Liver (tissue), 9 donors: Measurements from ENCODE around the gene NSMF. TPM values are rescaled to one million over a fixed set of nuclear protein-coding genes. Genes with fewer than 3 reads are reported as not detected.

ENCODE experiments used
- DNase-seq: peaks from one replicate; pipeline ENCODE4 v3.0.0-alpha.2; 2017; ENCODE audit warnings: low spot score
- H3K27ac ChIP-seq, 2 donors: one replicate each; pipeline ENCODE4 v1.7.0; 2013; ENCODE audit warnings: inconsistent platforms in 2 of 2, low read length in 2 of 2, control low read depth in 1 of 2, low read depth in 1 of 2, mild to moderate bottlenecking in 1 of 2
- H3K27me3 ChIP-seq, 4 donors: one replicate each; pipeline versions ENCODE4 v1.6.1 to v1.7.0; 2013; ENCODE audit warnings: low read length in 3 of 4, inconsistent platforms in 1 of 4, mild to moderate bottlenecking in 1 of 4, moderate library complexity in 1 of 4; ENCODE audit not compliant: control insufficient read depth in 4 of 4, insufficient read depth in 4 of 4
- H3K36me3 ChIP-seq, 4 donors: one replicate each; pipeline versions ENCODE4 v1.6.1 to v1.7.0; 2013; ENCODE audit warnings: low read length in 3 of 4, mild to moderate bottlenecking in 3 of 4, low read depth in 1 of 4, moderate library complexity in 1 of 4; ENCODE audit not compliant: control insufficient read depth in 4 of 4, insufficient read depth in 3 of 4
- H3K4me1 ChIP-seq, 4 donors: one replicate each; pipeline versions ENCODE4 v1.6.1 to v1.7.0; 2013; ENCODE audit warnings: low read length in 3 of 4, mild to moderate bottlenecking in 3 of 4, moderate library complexity in 1 of 4; ENCODE audit not compliant: control insufficient read depth in 4 of 4, insufficient read depth in 4 of 4
- H3K4me3 ChIP-seq, 3 donors: one replicate each; pipeline versions ENCODE4 v1.6.1 to v1.7.0; 2013; ENCODE audit warnings: low read length in 3 of 3, control low read depth in 1 of 3, low read depth in 1 of 3, mild to moderate bottlenecking in 1 of 3
- H3K9ac ChIP-seq, 2 donors: one replicate each; pipeline ENCODE4 v1.7.0; 2013; ENCODE audit warnings: low read length in 2 of 2, mild to moderate bottlenecking in 2 of 2, moderate library complexity in 2 of 2, control low read depth in 1 of 2, low read depth in 1 of 2
- H3K9me3 ChIP-seq, 4 donors: one replicate each; pipeline versions ENCODE4 v1.6.1 to v1.7.0; 2013; ENCODE audit warnings: low read length in 3 of 4; ENCODE audit not compliant: control insufficient read depth in 4 of 4
- EGR1 ChIP-seq, 2 donors: IDR thresholded peaks; 2 replicates each; pipeline ENCODE4 v1.6.1; 2016 to 2018; ENCODE audit warnings: antibody characterized with exemption in 2 of 2, low read depth in 2 of 2
- FOXA1 ChIP-seq: IDR thresholded peaks from 2 replicates; pipeline ENCODE4 v1.6.1; 2016; ENCODE audit warnings: antibody characterized with exemption
- FOXA2 ChIP-seq: IDR thresholded peaks from 2 replicates; pipeline ENCODE4 v1.6.1; 2016; ENCODE audit warnings: antibody characterized with exemption
- GABPA ChIP-seq, 2 donors: IDR thresholded peaks in 1 of 2; conservative IDR thresholded peaks in 1 of 2; 2 replicates each; pipeline ENCODE4 v1.6.1; 2016; ENCODE audit warnings: antibody characterized with exemption in 2 of 2, mild to moderate bottlenecking in 1 of 2, moderate library complexity in 1 of 2
- HNF4A ChIP-seq, 2 donors: conservative IDR thresholded peaks; 2 replicates each; pipeline ENCODE4 v1.6.1; 2016; ENCODE audit warnings: antibody characterized with exemption in 2 of 2, mild to moderate bottlenecking in 2 of 2
- HNF4G ChIP-seq: IDR thresholded peaks from 2 replicates; pipeline ENCODE4 v1.6.1; 2016; ENCODE audit warnings: antibody characterized with exemption
- JUND ChIP-seq, 2 donors: IDR thresholded peaks; 2 replicates each; pipeline ENCODE4 v1.6.1; 2016; ENCODE audit warnings: antibody characterized with exemption in 2 of 2
- NR2F2 ChIP-seq: IDR thresholded peaks from 2 replicates; pipeline ENCODE4 v1.6.1; 2016; ENCODE audit warnings: antibody characterized with exemption
- RAD21 ChIP-seq, 2 donors: IDR thresholded peaks; 2 replicates each; pipeline ENCODE4 v1.6.1; 2016; ENCODE audit warnings: antibody characterized with exemption in 2 of 2, mild to moderate bottlenecking in 2 of 2
- SP1 ChIP-seq: IDR thresholded peaks from 2 replicates; pipeline ENCODE4 v1.6.1; 2018; ENCODE audit warnings: antibody characterized with exemption, mild to moderate bottlenecking
- TAF1 ChIP-seq: conservative IDR thresholded peaks from 2 replicates; pipeline ENCODE4 v1.6.1; 2016; ENCODE audit warnings: antibody characterized with exemption, mild to moderate bottlenecking
- YY1 ChIP-seq: IDR thresholded peaks from 2 replicates; pipeline ENCODE4 v1.6.1; 2016; ENCODE audit warnings: antibody characterized with exemption, mild to moderate bottlenecking
- WGBS: extraction: QIAGEN DNeasy Blood & Tissue Kit; methylation state at CpG from one replicate; pipeline ENCODE4 v1.1.7; 2013; 5-methylcytosine and 5-hydroxymethylcytosine counted together
- polyA plus RNA-seq, 2 donors: library from polyadenylated mRNA; stranded (reverse) in 1 of 2; unstranded in 1 of 2; fragments of 200-250 nt in 1 of 2; fragments of >200 nt in 1 of 2; fragmentation: Nextera tagmentation in 1 of 2; extraction: Ambion mirVana in 1 of 2; gene quantifications; one replicate each; pipeline versions ENCODE4 v1.2.1 to v1.2.3, GENCODE V29; 2013 to 2015
- total RNA-seq, 2 donors: library from RNA; depleted of rRNA; stranded (reverse); fragments of >200 nt; gene quantifications; one replicate each; pipeline ENCODE4 v1.2.3, GENCODE V29; 2014
- TF ChIP-seq, protein P1 (sequence below): IDR thresholded peaks from 2 replicates; pipeline ENCODE4 v1.6.1; 2016; ENCODE audit warnings: antibody characterized with exemption
- donor health status: healthy.
- donor health status: healthy.
- donor health status: healthy.
- donor health status: healthy.
- donor health status: healthy.

NSMF gene
- total and polyA plus RNA-seq, 4 donors, result 1.7 to 13.5 (median 8.7) TPM

DNA sequence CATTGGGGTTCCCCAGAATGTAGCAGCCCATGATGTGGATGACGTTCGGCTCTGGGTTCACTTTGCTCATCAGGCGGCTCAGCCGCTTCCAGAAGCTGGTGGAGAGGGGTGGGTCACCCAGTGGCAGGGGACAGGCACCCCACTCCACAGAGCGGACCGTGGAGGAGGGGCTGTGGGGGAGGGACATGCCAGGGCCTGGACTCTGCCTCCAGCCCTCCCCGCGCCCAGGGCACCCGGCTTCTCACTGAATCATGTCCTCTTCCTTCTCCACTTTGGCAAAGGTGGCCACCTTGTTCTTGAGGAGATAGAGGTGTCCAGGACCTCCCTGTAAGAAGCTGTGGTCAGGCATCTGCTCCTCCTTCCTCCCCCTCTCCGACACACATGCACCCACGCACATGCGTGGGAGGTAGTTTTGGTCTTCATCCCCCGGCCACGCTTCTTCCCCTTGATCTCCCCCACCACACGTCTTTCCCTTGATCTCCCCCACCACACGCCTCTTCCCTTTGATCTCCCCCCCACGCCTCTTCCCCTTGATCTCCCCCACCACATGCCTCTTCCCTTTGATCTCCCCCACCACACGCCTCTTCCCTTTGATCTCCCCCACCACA is 9.1 kb downstream of the NSMF start:
- H3K36me3 ChIP-seq, result peaks cover 0 to 5% (median 2%) of the 10 kb centered on the region in 4 donors
- H3K27ac ChIP-seq, result no peak overlapping the region
- no peak for DNase-seq
- no peak overlapping the region for H3K4me3 ChIP-seq
- H3K4me1 ChIP-seq, result peaks cover 13 to 26% (median 17%) of the 10 kb centered on the region in 4 donors
- TF ChIP-seq YY1 (no peak), HNF4A (conservative IDR thresholded peaks at IDR 0.05) (no peak)
- no peaks in the 10 kb centered on the region for H3K9me3 ChIP-seq
- no peaks in the 10 kb centered on the region for H3K27me3 ChIP-seq
- WGBS, result 89% methylated on average over 18 of the region's 18 CpGs
- no peak overlapping the region for H3K9ac ChIP-seq

DNA sequence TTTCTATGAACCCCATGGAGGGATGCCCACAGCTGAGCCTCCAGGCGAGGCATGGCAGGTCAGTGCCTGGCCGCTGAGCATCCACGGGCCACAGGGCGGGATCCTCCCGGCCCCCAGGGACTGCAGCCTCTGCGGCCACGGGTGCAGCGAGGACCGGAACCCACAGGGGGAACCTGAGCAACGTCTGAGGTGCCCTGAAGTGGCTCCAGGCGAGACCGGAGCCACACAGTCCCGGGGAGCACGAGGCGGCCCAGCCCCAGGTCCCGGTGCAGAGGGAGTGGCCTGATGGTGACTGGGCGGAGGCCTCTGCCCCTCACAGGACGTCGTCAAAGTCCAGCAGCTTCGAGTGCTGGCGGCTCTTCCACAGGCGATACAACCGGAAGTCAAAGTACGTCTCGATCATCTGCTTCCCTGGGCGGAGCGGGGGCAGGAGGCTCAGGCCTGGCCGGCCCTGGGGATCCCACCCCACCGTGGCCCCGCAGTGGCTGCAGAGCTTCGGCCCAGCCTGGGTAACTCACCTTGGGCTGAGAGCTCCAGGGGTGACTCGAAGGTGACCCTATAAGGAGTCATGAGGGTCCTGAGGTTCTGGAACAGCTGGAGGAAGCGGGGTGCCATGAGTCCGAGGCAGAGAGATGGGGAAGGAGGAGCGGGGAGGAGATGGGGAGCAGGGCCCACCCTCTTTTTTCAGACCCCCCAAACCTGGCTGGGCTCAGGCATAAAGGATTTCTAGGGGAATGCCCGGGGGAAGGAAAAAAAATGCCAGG is 9.9 kb downstream of the NSMF start:
- Histone ChIP-seq H3K27me3 (no peaks in the 10 kb centered on the region), H3K4me3 (no peak overlapping the region), H3K4me1 (peaks cover 7 to 18% (median 10%) of the 10 kb centered on the region in 4 donors), H3K9ac (no peak overlapping the region), H3K36me3 (peaks cover 0 to 5% (median 2%) of the 10 kb centered on the region in 4 donors), H3K9me3 (no peaks in the 10 kb centered on the region), H3K27ac (no peak overlapping the region)
- WGBS, result 90% methylated on average over 36 of the region's 36 CpGs
- no peak for DNase-seq
- TF ChIP-seq RAD21 (IDR thresholded peaks at IDR 0.05) (no peak), SP1 (no peak)
- TF ChIP-seq, protein P1, sequence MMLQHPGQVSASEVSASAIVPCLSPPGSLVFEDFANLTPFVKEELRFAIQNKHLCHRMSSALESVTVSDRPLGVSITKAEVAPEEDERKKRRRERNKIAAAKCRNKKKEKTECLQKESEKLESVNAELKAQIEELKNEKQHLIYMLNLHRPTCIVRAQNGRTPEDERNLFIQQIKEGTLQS, result no peak

- no peaks in the 10 kb centered on the region for H3K27me3 ChIP-seq
- peaks cover 0 to 5% (median 2%) of the 10 kb centered on the region in 4 donors for H3K36me3 ChIP-seq
- peaks cover 4 to 17% (median 8%) of the 10 kb centered on the region in 4 donors for H3K4me1 ChIP-seq
- H3K9me3 ChIP-seq, result no peaks in the 10 kb centered on the region
- WGBS, result 92% methylated on average over 16 of the region's 16 CpGs
- no peak overlapping the region for H3K4me3 ChIP-seq
- TF ChIP-seq HNF4A (conservative IDR thresholded peaks at IDR 0.05) (no peak), FOXA1 (no peak), NR2F2 (no peak), EGR1 (IDR thresholded peaks at IDR 0.05; ENCODE audit: low read depth in 2 of 2) (no peak), YY1 (no peak), HNF4G (no peak), GABPA (IDR thresholded peaks at IDR 0.05 in 1 of 2, conservative IDR thresholded peaks at IDR 0.05 in 1 of 2) (no peak), SP1 (no peak), JUND (IDR thresholded peaks at IDR 0.05) (no peak), TAF1 (no peak), RAD21 (IDR thresholded peaks at IDR 0.05) (no peak), FOXA2 (no peak)
- TF ChIP-seq, protein P1, result no peak
- no peak overlapping the region for H3K9ac ChIP-seq
- no peak for DNase-seq
- H3K27ac ChIP-seq, result no peak overlapping the region
These were observed 10.6 kb downstream of the NSMF start for GRCh38 chr9:137448602-137448962.
